CD14-positive monocyte (primary cell): ENCODE results near the gene NT5C. TPM values are rescaled to one million over a fixed set of nuclear protein-coding genes. Genes with fewer than 3 reads are reported as not detected.

Experiments used
- DNase-seq, 3 donors: peaks; one replicate each; pipeline ENCODE4 v3.0.0-alpha.2; 2011 to 2022
- H2AFZ ChIP-seq: 2 replicates; pipeline ENCODE4 v1.6.0; 2012; ENCODE audit warnings: mild to moderate bottlenecking, low read depth, low read length, inconsistent platforms; ENCODE audit not compliant: insufficient read depth, poor library complexity, severe bottlenecking
- H3K27ac ChIP-seq, 2 donors: 1 replicate in 1 of 2; 2 replicates in 1 of 2; pipeline ENCODE4 v1.5.1; 2012 to 2013; ENCODE audit warnings: low read length in 2 of 2, control low read depth in 1 of 2, inconsistent platforms in 1 of 2, low read depth in 1 of 2, mild to moderate bottlenecking in 1 of 2
- H3K27me3 ChIP-seq, 2 donors: one replicate each; pipeline versions ENCODE4 v1.6.0 to v1.6.1; 2011 to 2013; ENCODE audit warnings: low read length in 2 of 2; ENCODE audit not compliant: control insufficient read depth in 2 of 2, insufficient read depth in 2 of 2
- H3K36me3 ChIP-seq, 2 donors: replicated peaks in 1 of 2; 1 replicate in 1 of 2; 2 replicates in 1 of 2; pipeline versions ENCODE4 v1.5.1 to v1.6.1; 2012 to 2013; ENCODE audit warnings: low read length in 2 of 2, control low read depth in 1 of 2, inconsistent platforms in 1 of 2, mild to moderate bottlenecking in 1 of 2; ENCODE audit not compliant: insufficient read depth in 2 of 2, control insufficient read depth in 1 of 2
- H3K4me1 ChIP-seq, 2 donors: 1 replicate in 1 of 2; 2 replicates in 1 of 2; pipeline versions ENCODE4 v1.5.1 to v1.6.1; 2012 to 2013; ENCODE audit warnings: low read length in 2 of 2, control low read depth in 1 of 2, inconsistent platforms in 1 of 2, mild to moderate bottlenecking in 1 of 2, moderate library complexity in 1 of 2; ENCODE audit not compliant: insufficient read depth in 2 of 2, control insufficient read depth in 1 of 2
- H3K4me2 ChIP-seq: replicated peaks from 2 replicates; pipeline ENCODE3; 2012; ENCODE audit warnings: low read length, moderate library complexity, mild to moderate bottlenecking; ENCODE audit not compliant: poor library complexity, severe bottlenecking; ENCODE audit errors: extremely low read depth
- H3K4me3 ChIP-seq, 3 experiments: fragments of 200-600 bp in 1 of 3; sonication (generic) in 1 of 3; replicated peaks in 1 of 3; 1 replicate in 2 of 3; 2 replicates in 1 of 3; pipeline ENCODE4 v1.5.1; 2011 to 2013; ENCODE audit warnings: low read length in 3 of 3, mild to moderate bottlenecking in 3 of 3, control low read depth in 2 of 3, low read depth in 2 of 3, inconsistent platforms in 1 of 3, moderate library complexity in 1 of 3
- H3K79me2 ChIP-seq: 2 replicates; pipeline ENCODE4 v1.6.0; 2012; ENCODE audit warnings: mild to moderate bottlenecking, control low read depth, inconsistent platforms, low read length, moderate library complexity; ENCODE audit not compliant: insufficient read depth
- H3K9ac ChIP-seq: 2 replicates; pipeline ENCODE4 v1.6.0; 2017; ENCODE audit warnings: low read length, mild to moderate bottlenecking; ENCODE audit not compliant: insufficient read depth, poor library complexity, severe bottlenecking
- H3K9me3 ChIP-seq, 2 donors: replicated peaks in 1 of 2; 1 replicate in 1 of 2; 2 replicates in 1 of 2; pipeline versions ENCODE4 v1.5.1 to v1.6.1; 2012 to 2013; ENCODE audit warnings: low read length in 2 of 2, control low read depth in 1 of 2; ENCODE audit not compliant: control insufficient read depth in 1 of 2, insufficient read depth in 1 of 2
- H4K20me1 ChIP-seq: 2 replicates; pipeline ENCODE4 v1.6.0; 2012; ENCODE audit warnings: mild to moderate bottlenecking, low read length, control low read depth, moderate library complexity; ENCODE audit not compliant: insufficient read depth
- H3K27ac Mint-ChIP-seq, 7 donors: one replicate each; pipeline ENCODE4 v1.8.0; 2020; ENCODE audit warnings: mild to moderate bottlenecking in 7 of 7, mixed read lengths in 7 of 7, moderate library complexity in 6 of 7, inconsistent platforms in 2 of 7
- H3K27me3 Mint-ChIP-seq, 3 donors: one replicate each; pipeline ENCODE4 v1.8.0; 2021 to 2022; ENCODE audit warnings: low read depth in 3 of 3, mild to moderate bottlenecking in 3 of 3, mixed read lengths in 3 of 3, moderate library complexity in 3 of 3, inconsistent platforms in 1 of 3
- H3K36me3 Mint-ChIP-seq, 2 donors: one replicate each; pipeline ENCODE4 v1.8.0; 2020; ENCODE audit warnings: mixed read lengths in 2 of 2, inconsistent platforms in 1 of 2, mild to moderate bottlenecking in 1 of 2
- H3K4me1 Mint-ChIP-seq: one replicate; pipeline ENCODE4 v1.8.0; 2020; ENCODE audit warnings: mild to moderate bottlenecking, mixed read lengths
- H3K4me3 Mint-ChIP-seq, 2 donors: one replicate each; pipeline ENCODE4 v1.8.0; 2020; ENCODE audit warnings: mild to moderate bottlenecking in 2 of 2, mixed read lengths in 2 of 2, moderate library complexity in 1 of 2
- H3K9me3 Mint-ChIP-seq, 7 donors: one replicate each; pipeline ENCODE4 v1.8.0; 2020 to 2022; ENCODE audit warnings: mixed read lengths in 7 of 7, mild to moderate bottlenecking in 6 of 7, moderate library complexity in 6 of 7, inconsistent platforms in 2 of 7
- CTCF ChIP-seq: fragments of 200-600 bp; IDR thresholded peaks from one replicate; pipeline ENCODE4 v1.8.0; 2022; ENCODE audit warnings: antibody characterized with exemption, mild to moderate bottlenecking
- WGBS: methylation state at CpG from one replicate; pipeline ENCODE4 v1.1.5; 2013; ENCODE audit warnings: missing lambda C conversion rate; ENCODE audit not compliant: insufficient coverage; 5-methylcytosine and 5-hydroxymethylcytosine counted together
- intact Hi-C, 2 donors: fragments of 100-400 bp; cut with micrococcal nuclease; formaldehyde crosslinking; loops; one replicate each; pipeline versions ENCODE4 v1.15.0 to v1.15.1; 2023
- polyA plus RNA-seq, 3 donors: library from polyadenylated mRNA; depleted of rRNA in 1 of 3; unstranded in 2 of 3; stranded (reverse) in 1 of 3; fragments of 300-500 nt in 2 of 3; fragments of >200 nt in 1 of 3; fragmentation: Illumina TruSeq in 2 of 3; gene quantifications; 1 replicate in 2 of 3; 2 replicates in 1 of 3; pipeline ENCODE4 v1.2.3, GENCODE V29; 2012 to 2021

The NT5C gene
- polyA plus RNA-seq, 3 donors = 27.8 to 45.6 (median 36.2) TPM

DNA sequence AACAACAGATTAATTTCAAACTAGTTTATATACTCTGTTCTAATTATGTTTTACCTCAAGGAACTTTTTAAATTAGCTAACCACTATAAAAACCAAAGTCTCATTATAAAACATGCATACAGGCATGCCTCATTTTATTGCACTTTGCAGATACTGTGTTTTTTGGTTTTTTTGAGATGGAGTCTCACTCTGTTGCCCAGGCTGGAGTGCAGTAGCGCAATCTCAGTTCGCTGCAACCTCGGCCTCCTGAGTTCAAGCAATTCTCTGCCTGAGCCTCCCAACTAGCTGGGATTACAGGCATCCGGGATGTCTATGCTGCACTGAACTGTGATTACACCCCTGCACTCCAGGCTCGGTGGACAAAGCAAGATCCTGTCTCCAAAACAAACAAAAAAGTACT is 31.5 kb upstream of the NT5C start:
- no peaks in the 10 kb centered on the region for H3K27me3 ChIP-seq
- no peaks in the 10 kb centered on the region for H3K9me3 ChIP-seq
- peaks cover 0 to 3% (median 0%) of the 10 kb centered on the region in 3 donors for H3K27me3 Mint-ChIP-seq
- no peaks in the 10 kb centered on the region for H3K4me1 Mint-ChIP-seq
- H3K27ac Mint-ChIP-seq = peak overlapping the region in 1 of 7 donors; percentile 24
- H3K4me3 ChIP-seq = no peak overlapping the region
- H3K4me2 ChIP-seq = no peak overlapping the region
- intact Hi-C loops = no loop called here
- no peak for TF ChIP-seq CTCF
- no peak overlapping the region for H3K4me3 Mint-ChIP-seq
- H3K9me3 Mint-ChIP-seq = no peaks in the 10 kb centered on the region
- H4K20me1 ChIP-seq = no peaks in the 10 kb centered on the region
- no peaks in the 10 kb centered on the region for H3K4me1 ChIP-seq
- no peak overlapping the region for H2AFZ ChIP-seq
- H3K9ac ChIP-seq = no peak overlapping the region
- H3K36me3 ChIP-seq = peaks cover 19 to 36% of the 10 kb centered on the region in 2 donors
- peaks cover 14 to 58% of the 10 kb centered on the region in 2 donors for H3K36me3 Mint-ChIP-seq
- peaks cover 3% of the 10 kb centered on the region for H3K79me2 ChIP-seq
- no peak overlapping the region for H3K27ac ChIP-seq
- no peak for DNase-seq
- WGBS = 95% methylated on average over 4 of the region's 5 CpGs

- no peaks in the 10 kb centered on the region for H3K9me3 ChIP-seq
- 100% methylated on average over 1 of the region's 5 CpGs for WGBS
- no peak overlapping the region for H3K27ac ChIP-seq
- no peak overlapping the region for H3K27ac Mint-ChIP-seq
- no peak for DNase-seq
- H2AFZ ChIP-seq = no peak overlapping the region
- H4K20me1 ChIP-seq = no peaks in the 10 kb centered on the region
- TF ChIP-seq CTCF = no peak
- H3K4me1 Mint-ChIP-seq = no peaks in the 10 kb centered on the region
- no peak overlapping the region for H3K4me3 Mint-ChIP-seq
- intact Hi-C loops = no loop called here
- H3K9ac ChIP-seq = no peak overlapping the region
- no peak overlapping the region for H3K4me2 ChIP-seq
- H3K36me3 ChIP-seq = peaks cover 3 to 9% of the 10 kb centered on the region in 2 donors
- H3K4me1 ChIP-seq = no peaks in the 10 kb centered on the region
- H3K27me3 Mint-ChIP-seq = peaks cover 0 to 3% (median 0%) of the 10 kb centered on the region in 3 donors
- no peak overlapping the region for H3K4me3 ChIP-seq
- no peaks in the 10 kb centered on the region for H3K27me3 ChIP-seq
- H3K9me3 Mint-ChIP-seq = peaks cover 0 to 2% (median 0%) of the 10 kb centered on the region in 7 donors
- H3K79me2 ChIP-seq = no peaks in the 10 kb centered on the region
- peaks cover 4 to 32% of the 10 kb centered on the region in 2 donors for H3K36me3 Mint-ChIP-seq
Measured at GRCh38 chr17:75160211-75160610, 28.7 kb upstream of the NT5C start.
